ENCODE data around the gene MEA1.

Gene MEA1

DNA sequence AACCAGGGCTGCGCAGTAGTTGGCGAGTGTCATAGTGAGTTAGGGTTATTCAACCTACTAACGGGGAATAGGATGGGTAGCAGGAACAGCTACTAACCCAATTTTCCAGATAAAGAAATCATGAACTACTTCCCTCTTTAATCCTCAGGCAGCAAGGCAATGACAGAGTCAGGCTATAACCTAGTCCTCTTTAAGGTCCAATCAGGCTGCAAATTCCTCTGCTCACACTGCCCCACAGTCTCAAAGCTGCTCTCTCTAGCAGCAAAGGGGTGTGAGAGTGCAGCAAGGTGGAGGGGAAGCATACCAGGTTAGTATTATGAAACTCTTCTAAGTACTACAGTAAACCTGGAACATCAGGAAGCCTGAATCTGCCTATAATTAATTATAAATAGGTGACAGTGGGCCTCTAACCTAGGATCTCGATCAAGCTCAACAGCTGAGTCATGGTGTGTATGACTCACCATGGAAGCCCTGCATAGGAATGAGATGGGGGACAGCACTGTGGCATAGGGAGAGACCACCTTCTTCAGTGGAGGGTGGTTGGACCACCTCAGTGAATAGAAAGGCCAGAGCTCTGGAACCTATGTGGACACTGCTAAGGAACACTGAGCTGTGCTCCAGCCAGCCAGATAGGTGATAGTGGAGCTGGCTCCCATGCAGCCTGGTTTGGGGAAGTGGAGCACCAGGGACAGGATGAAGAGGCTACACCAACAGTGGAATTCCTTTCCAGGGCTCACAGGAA is 42.7 kb downstream of the MEA1 start:
- peak; percentile 36 for DNase-seq
- ATAC-seq: peak; percentile 80

- ATAC-seq (no peak), DNase-seq (no peak)
These were observed 43.8 kb downstream of the MEA1 start for GRCh38 chr6:42969934-42970333.

- no peak for DNase-seq
These were observed 44.3 kb downstream of the MEA1 start for GRCh38 chr6:42969431-42969830.

DNA sequence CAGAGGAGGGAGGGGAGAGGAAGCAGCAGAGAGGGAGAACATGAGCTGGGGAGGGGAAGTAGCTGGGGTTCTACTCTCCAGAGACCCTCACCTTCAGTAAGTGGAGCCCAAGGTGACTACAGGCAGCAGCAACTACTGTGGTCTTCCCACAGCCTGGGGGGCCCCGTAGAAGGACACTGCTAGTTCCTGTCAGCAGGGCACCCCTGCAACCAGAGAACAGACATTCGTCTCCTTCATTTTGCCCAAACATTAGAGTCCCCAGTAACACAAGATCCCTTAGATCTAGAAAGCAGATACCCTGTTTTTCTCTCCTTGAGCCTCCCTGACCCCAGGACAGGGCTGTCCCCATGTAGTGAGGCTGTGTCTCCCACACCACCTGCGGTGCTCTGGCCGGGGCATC is 45.0 kb downstream of the MEA1 start:
- no peak for DNase-seq
- no peak for ATAC-seq

More at GRCh38 chr6:42969431-42969830, 44.3 kb downstream of the MEA1 start:
- ATAC-seq: no peak

GRCh38 chr6:42968126-42968701 is 45.5 kb downstream of the MEA1 start:
- DNase-seq (no peak), ATAC-seq (no peak)

GRCh38 chr6:42967228-42967627 is 46.5 kb downstream of the MEA1 start:
- ATAC-seq: no peak
- no peak for DNase-seq

- ATAC-seq (no peak), DNase-seq (no peak)
These were observed 47.2 kb downstream of the MEA1 start for GRCh38 chr6:42966571-42966970.

GRCh38 chr6:42963855-42964605 is 49.7 kb downstream of the MEA1 start:
- peak; percentile 41 for ATAC-seq

GRCh38 chr6:42963179-42963854 is 50.4 kb downstream of the MEA1 start:
- no peak for ATAC-seq

More at GRCh38 chr6:42963855-42964605, 49.7 kb downstream of the MEA1 start:
- DNase-seq: peak; percentile 49

DNA sequence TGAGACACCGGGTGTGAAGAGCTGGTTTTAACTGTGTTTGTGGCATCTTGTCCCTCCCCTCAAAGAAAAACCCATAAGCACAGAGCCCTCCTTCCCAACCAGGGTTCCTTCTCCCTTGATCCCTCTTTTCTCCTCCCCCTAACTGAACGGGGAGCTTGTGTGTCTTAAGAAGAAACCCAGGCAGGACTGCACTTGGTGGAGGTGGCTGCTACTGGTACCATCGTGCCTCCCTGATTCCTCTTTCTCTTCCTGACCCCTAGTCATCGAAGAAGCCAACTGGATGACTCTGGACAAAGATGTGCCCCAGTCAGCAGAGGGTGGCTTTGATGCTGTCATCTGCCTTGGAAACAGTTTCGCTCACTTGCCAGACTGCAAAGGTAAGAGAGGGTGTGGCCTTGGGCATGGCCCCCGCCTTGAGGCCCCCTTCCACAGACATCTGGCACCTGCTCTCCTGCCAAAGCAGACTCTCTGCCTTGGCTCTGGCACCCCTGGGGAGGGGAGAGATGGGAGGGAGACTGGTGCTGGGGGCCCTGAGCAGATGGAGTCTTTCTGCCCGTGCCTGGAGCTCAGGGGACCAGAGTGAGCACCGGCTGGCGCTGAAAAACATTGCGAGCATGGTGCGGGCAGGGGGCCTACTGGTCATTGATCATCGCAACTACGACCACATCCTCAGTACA is 51.1 kb downstream of the MEA1 start:
- DNase-seq (no peak), ATAC-seq (no peak)

More at GRCh38 chr6:42963179-42963854, 50.4 kb downstream of the MEA1 start:
- no peak for DNase-seq

GRCh38 chr6:42962096-42962495 is 51.6 kb downstream of the MEA1 start:
- no peak for DNase-seq

More at GRCh38 chr6:42962096-42962495, 51.6 kb downstream of the MEA1 start:
- no peak for ATAC-seq

Data from stimulated activated naive CD8-positive, alpha-beta T cell treated with anti-CD3 and anti-CD28 coated beads, Interleukin-15, Interleukin-2, amounts not matched to agents 100 U/mL and 50 U/mL, for 24 hours (primary cell).